Medulla oblongata (tissue), 1 donor: ENCODE data around the gene CNN3.
"Not testable (repeated sequence)": the region's sequence is repeated elsewhere in the genome, so short reads cannot be mapped to it uniquely, and the experiment has no call there.

ENCODE experiments used
- DNase-seq: peaks from one replicate; pipeline ENCODE4 v3.0.0-alpha.2; 2015; ENCODE audit errors: extremely low spot score

CNN3 gene

GRCh38 chr1:94949681-94950661, 23.1 kb upstream of the CNN3 start:
- DNase-seq: no peak

GRCh38 chr1:94947437-94947836, 20.5 kb upstream of the CNN3 start:
- DNase-seq: no peak

- no peak for DNase-seq
Measured at GRCh38 chr1:94946886-94947285, 20.0 kb upstream of the CNN3 start.

GRCh38 chr1:94942171-94943128, 15.5 kb upstream of the CNN3 start:
- no peak for DNase-seq

GRCh38 chr1:94941480-94941879, 14.6 kb upstream of the CNN3 start:
- not testable (repeated sequence) for DNase-seq

- no peak for DNase-seq
Measured at GRCh38 chr1:94940738-94941137, 13.8 kb upstream of the CNN3 start.

GRCh38 chr1:94937820-94938219, 10.9 kb upstream of the CNN3 start:
- DNase-seq: no peak

GRCh38 chr1:94936861-94937620, 10.1 kb upstream of the CNN3 start:
- DNase-seq: no peak

GRCh38 chr1:94935476-94935875, 8.6 kb upstream of the CNN3 start:
- no peak for DNase-seq

GRCh38 chr1:94935034-94935433, 8.1 kb upstream of the CNN3 start:
- no peak for DNase-seq

GRCh38 chr1:94934551-94934950, 7.6 kb upstream of the CNN3 start:
- no peak for DNase-seq

GRCh38 chr1:94931254-94931841, 4.4 kb upstream of the CNN3 start:
- no peak for DNase-seq

- peak; percentile 26 for DNase-seq
Measured at GRCh38 chr1:94929351-94930217, 2.7 kb upstream of the CNN3 start.

- peak; percentile 23 for DNase-seq
Measured at GRCh38 chr1:94928293-94928939, 1.5 kb upstream of the CNN3 start.

GRCh38 chr1:94927405-94928175, 680 bp upstream of the CNN3 start:
- peak; percentile 84 for DNase-seq

- DNase-seq: peak; percentile 61
Measured at GRCh38 chr1:94926126-94926914, 590 bp downstream of the CNN3 start.

- DNase-seq: peak; percentile 91
Measured at GRCh38 chr1:94925561-94926125, 1.3 kb downstream of the CNN3 start.

GRCh38 chr1:94925004-94925403, 1.9 kb downstream of the CNN3 start:
- peak; percentile 40 for DNase-seq
